Mucosa of rectum (tissue), 2 donors: Measurements from ENCODE around the gene KCNMB2.

Experiments used
- H3K27ac ChIP-seq, 2 donors: one replicate each; pipeline ENCODE4 v1.7.0; 2013; ENCODE audit warnings: inconsistent platforms in 2 of 2, low read depth in 2 of 2, low read length in 2 of 2
- H3K27me3 ChIP-seq, 2 donors: one replicate each; pipeline ENCODE4 v1.7.0; 2013; ENCODE audit warnings: low read length in 2 of 2; ENCODE audit not compliant: control insufficient read depth in 2 of 2, insufficient read depth in 2 of 2
- H3K36me3 ChIP-seq, 2 donors: one replicate each; pipeline ENCODE4 v1.7.0; 2013; ENCODE audit warnings: low read length in 2 of 2; ENCODE audit not compliant: control insufficient read depth in 2 of 2, insufficient read depth in 2 of 2
- H3K4me1 ChIP-seq, 2 donors: one replicate each; pipeline ENCODE4 v1.7.0; 2013; ENCODE audit warnings: low read length in 2 of 2, mild to moderate bottlenecking in 1 of 2; ENCODE audit not compliant: control insufficient read depth in 2 of 2, insufficient read depth in 2 of 2
- H3K4me3 ChIP-seq, 2 donors: one replicate each; pipeline ENCODE4 v1.7.0; 2013; ENCODE audit warnings: low read length in 2 of 2
- H3K9ac ChIP-seq, 2 donors: one replicate each; pipeline ENCODE4 v1.7.0; 2013; ENCODE audit warnings: low read length in 2 of 2, low read depth in 1 of 2, mild to moderate bottlenecking in 1 of 2
- H3K9me3 ChIP-seq, 2 donors: one replicate each; pipeline ENCODE4 v1.7.0; 2013; ENCODE audit warnings: low read length in 2 of 2; ENCODE audit not compliant: control insufficient read depth in 2 of 2
- donor health status: healthy.
- donor health status: Normal muscosa, but diverticular disease.

The KCNMB2 gene

GRCh38 chr3:178597371-178597770 is 61.1 kb downstream of the KCNMB2 start:
- no peaks in the 10 kb centered on the region for H3K27me3 ChIP-seq
- H3K9ac ChIP-seq, result no peak overlapping the region
- no peak overlapping the region for H3K27ac ChIP-seq
- H3K9me3 ChIP-seq, result no peaks in the 10 kb centered on the region
- no peaks in the 10 kb centered on the region for H3K4me1 ChIP-seq
- H3K4me3 ChIP-seq, result no peak overlapping the region
- H3K36me3 ChIP-seq, result no peaks in the 10 kb centered on the region

GRCh38 chr3:178602856-178603255 is 66.6 kb downstream of the KCNMB2 start:
- no peaks in the 10 kb centered on the region for H3K36me3 ChIP-seq
- H3K9me3 ChIP-seq, result no peaks in the 10 kb centered on the region
- no peaks in the 10 kb centered on the region for H3K27me3 ChIP-seq
- H3K27ac ChIP-seq, result no peak overlapping the region
- H3K4me1 ChIP-seq, result no peaks in the 10 kb centered on the region
- no peak overlapping the region for H3K9ac ChIP-seq
- H3K4me3 ChIP-seq, result no peak overlapping the region

- no peaks in the 10 kb centered on the region for H3K27me3 ChIP-seq
- H3K9me3 ChIP-seq, result no peaks in the 10 kb centered on the region
- no peak overlapping the region for H3K9ac ChIP-seq
- no peaks in the 10 kb centered on the region for H3K36me3 ChIP-seq
- H3K27ac ChIP-seq, result no peak overlapping the region
- no peak overlapping the region for H3K4me3 ChIP-seq
- no peaks in the 10 kb centered on the region for H3K4me1 ChIP-seq
These were observed 67.5 kb downstream of the KCNMB2 start for GRCh38 chr3:178603735-178604134.

GRCh38 chr3:178618197-178618596 is 82.0 kb downstream of the KCNMB2 start:
- H3K4me3 ChIP-seq, result no peak overlapping the region
- no peaks in the 10 kb centered on the region for H3K9me3 ChIP-seq
- H3K27ac ChIP-seq, result no peak overlapping the region
- H3K27me3 ChIP-seq, result no peaks in the 10 kb centered on the region
- no peaks in the 10 kb centered on the region for H3K4me1 ChIP-seq
- no peaks in the 10 kb centered on the region for H3K36me3 ChIP-seq
- no peak overlapping the region for H3K9ac ChIP-seq

GRCh38 chr3:178618896-178619295 is 82.7 kb downstream of the KCNMB2 start:
- no peaks in the 10 kb centered on the region for H3K4me1 ChIP-seq
- H3K4me3 ChIP-seq, result no peak overlapping the region

GRCh38 chr3:178623666-178624255 is 87.5 kb downstream of the KCNMB2 start:
- Histone ChIP-seq H3K27me3 (no peaks in the 10 kb centered on the region), H3K4me1 (no peaks in the 10 kb centered on the region), H3K9ac (no peak overlapping the region), H3K4me3 (no peak overlapping the region), H3K27ac (no peak overlapping the region), H3K9me3 (no peaks in the 10 kb centered on the region), H3K36me3 (no peaks in the 10 kb centered on the region)

More at GRCh38 chr3:178618896-178619295, 82.7 kb downstream of the KCNMB2 start:
- Histone ChIP-seq H3K27ac (no peak overlapping the region), H3K9ac (no peak overlapping the region), H3K36me3 (no peaks in the 10 kb centered on the region), H3K27me3 (no peaks in the 10 kb centered on the region), H3K9me3 (no peaks in the 10 kb centered on the region)

GRCh38 chr3:178624276-178624675 is 88.0 kb downstream of the KCNMB2 start:
- Histone ChIP-seq H3K36me3 (no peaks in the 10 kb centered on the region), H3K27ac (no peak overlapping the region), H3K9ac (no peak overlapping the region), H3K9me3 (no peaks in the 10 kb centered on the region), H3K27me3 (no peaks in the 10 kb centered on the region), H3K4me3 (no peak overlapping the region), H3K4me1 (no peaks in the 10 kb centered on the region)

GRCh38 chr3:178625053-178625600 is 88.9 kb downstream of the KCNMB2 start:
- no peaks in the 10 kb centered on the region for H3K36me3 ChIP-seq
- no peak overlapping the region for H3K9ac ChIP-seq
- no peak overlapping the region for H3K4me3 ChIP-seq
- H3K27ac ChIP-seq, result no peak overlapping the region
- H3K27me3 ChIP-seq, result no peaks in the 10 kb centered on the region
- H3K4me1 ChIP-seq, result no peaks in the 10 kb centered on the region
- H3K9me3 ChIP-seq, result no peaks in the 10 kb centered on the region

- H3K27ac ChIP-seq, result no peak overlapping the region
- H3K9me3 ChIP-seq, result no peaks in the 10 kb centered on the region
- H3K27me3 ChIP-seq, result no peaks in the 10 kb centered on the region
- no peaks in the 10 kb centered on the region for H3K36me3 ChIP-seq
- H3K9ac ChIP-seq, result no peak overlapping the region
- H3K4me1 ChIP-seq, result no peaks in the 10 kb centered on the region
- H3K4me3 ChIP-seq, result no peak overlapping the region
These were observed 91.8 kb downstream of the KCNMB2 start for GRCh38 chr3:178628037-178628436.

GRCh38 chr3:178629430-178630178 is 93.4 kb downstream of the KCNMB2 start:
- Histone ChIP-seq H3K9ac (no peak overlapping the region), H3K36me3 (no peaks in the 10 kb centered on the region), H3K9me3 (no peaks in the 10 kb centered on the region), H3K27ac (no peak overlapping the region), H3K27me3 (no peaks in the 10 kb centered on the region), H3K4me1 (no peaks in the 10 kb centered on the region), H3K4me3 (no peak overlapping the region)
